ENCODE data around the gene SLC5A7. TPM values are rescaled to one million over a fixed set of nuclear protein-coding genes. Genes with fewer than 3 reads are reported as not detected.

Gene SLC5A7
- polyA plus RNA-seq (2012; ENCODE audit: missing spikeins): not detected

DNA sequence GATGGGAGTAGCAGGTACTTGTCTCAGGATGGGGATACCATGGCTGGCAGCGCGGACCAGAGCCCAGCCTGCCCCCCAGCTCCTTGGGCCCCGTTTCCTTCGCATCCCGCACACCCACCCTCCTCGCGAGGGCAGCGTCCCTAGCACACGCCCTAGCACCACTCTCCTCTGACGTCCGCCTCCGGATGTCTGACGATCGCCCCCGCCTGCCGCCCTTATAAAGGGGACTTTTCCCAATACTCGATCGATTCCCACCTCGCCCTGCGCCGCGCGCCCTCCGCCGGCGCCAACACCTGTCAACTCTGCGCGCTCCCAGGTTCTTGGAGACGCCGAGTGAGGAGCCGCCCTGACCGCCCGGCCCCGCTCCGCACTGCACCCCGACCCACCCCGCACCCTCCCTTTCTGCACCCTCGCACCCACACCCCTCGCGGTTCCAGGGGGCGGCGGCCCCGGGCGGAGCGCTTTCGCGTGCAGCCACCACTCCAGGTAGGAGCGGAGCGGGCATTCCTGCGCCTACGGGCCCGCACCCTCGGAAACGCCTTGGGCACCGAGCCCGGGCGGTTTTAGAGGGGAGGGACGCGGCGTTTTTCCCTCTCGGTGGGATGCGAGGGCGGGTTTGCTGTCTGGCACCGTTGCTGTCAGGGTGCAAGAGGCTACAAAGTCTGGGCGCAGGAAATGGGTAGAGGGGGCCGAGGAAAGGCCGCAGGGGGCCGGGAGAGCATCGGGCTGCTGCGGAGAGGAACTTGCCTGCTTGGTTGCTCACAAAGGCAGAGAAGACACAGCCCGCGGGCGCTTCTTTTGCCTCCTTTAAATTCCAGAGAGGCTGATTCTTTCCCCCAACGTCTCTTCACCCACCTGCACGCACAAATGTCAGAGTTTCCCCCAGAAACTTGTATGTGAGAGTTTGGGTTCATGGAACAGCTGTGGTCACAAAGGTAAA is at the start of gene SLC5A7:
Gene SLC5A7, plus strand, starts transcription at position 247 of the 940 bp plus-strand sequence. CDS start 1,632 bp downstream, outside the sequence.
- DNase-seq (ENCODE audit: insufficient read length): no peak
- TF ChIP-seq POLR2A (IDR thresholded peaks at IDR 0.05; ENCODE audit: low read depth, low read length) (no peak), POLR2AphosphoS5 (IDR thresholded peaks at IDR 0.05; ENCODE audit: low read depth, low read length) (no peak), TAF1 (IDR thresholded peaks at IDR 0.05; ENCODE audit: borderline replicate concordance, low read depth, low read length) (no peak)
- FAIRE-seq: no peak

GRCh38 chr2:107961395-107961794 is 24.9 kb upstream of the SLC5A7 start:
- DNase-seq (ENCODE audit: insufficient read length) (no peak), FAIRE-seq (no peak)
- no peak for TF ChIP-seq POLR2A (IDR thresholded peaks at IDR 0.05; ENCODE audit: low read depth, low read length)
- no peak for TF ChIP-seq POLR2AphosphoS5 (IDR thresholded peaks at IDR 0.05; ENCODE audit: low read depth, low read length)
- TF ChIP-seq TAF1 (IDR thresholded peaks at IDR 0.05; ENCODE audit: borderline replicate concordance, low read depth, low read length): no peak

DNA sequence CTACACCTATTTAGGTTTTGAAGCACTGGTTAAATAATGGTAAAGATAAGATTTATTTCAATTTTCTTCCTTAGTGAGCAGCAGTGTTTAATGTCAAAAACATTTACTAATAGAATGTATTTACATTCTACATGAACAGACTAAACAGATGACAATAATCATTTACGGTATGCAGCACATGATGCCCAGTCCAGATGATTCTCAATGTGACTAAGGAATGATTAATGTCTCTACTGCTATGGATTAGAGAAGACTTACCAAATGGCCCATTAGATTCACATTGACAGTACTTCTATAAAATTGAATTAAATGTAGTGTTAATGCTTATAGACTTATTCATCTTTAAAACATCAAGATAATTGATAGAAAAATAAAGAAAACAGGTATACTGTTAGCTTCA is 22.1 kb upstream of the SLC5A7 start:
- TF ChIP-seq TAF1 (IDR thresholded peaks at IDR 0.05; ENCODE audit: borderline replicate concordance, low read depth, low read length): no peak
- no peak for TF ChIP-seq POLR2AphosphoS5 (IDR thresholded peaks at IDR 0.05; ENCODE audit: low read depth, low read length)
- no peak for TF ChIP-seq POLR2A (IDR thresholded peaks at IDR 0.05; ENCODE audit: low read depth, low read length)
- FAIRE-seq: no peak

DNA sequence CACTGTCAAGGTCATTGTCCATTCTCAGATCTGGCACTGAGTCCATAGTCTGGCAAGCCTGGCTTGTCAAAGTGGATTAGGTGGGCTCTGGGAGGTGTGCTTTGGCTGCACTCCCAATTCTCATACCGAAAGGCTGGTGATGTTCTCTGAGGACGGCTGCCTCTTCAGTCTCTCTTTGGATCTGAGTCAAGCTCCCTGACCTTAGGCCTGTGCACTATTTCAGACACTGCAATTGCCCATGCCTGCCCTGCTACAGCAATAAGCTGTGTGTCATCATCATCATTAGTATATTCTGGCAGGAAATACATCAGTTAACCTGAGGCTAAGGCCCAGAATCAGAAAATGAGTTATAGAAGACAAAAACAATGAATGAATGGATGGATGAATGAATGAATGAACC is 1.6 kb upstream of the SLC5A7 start:
- DNase-seq (ENCODE audit: insufficient read length) (no peak), FAIRE-seq (no peak)
- TF ChIP-seq POLR2AphosphoS5 (IDR thresholded peaks at IDR 0.05; ENCODE audit: low read depth, low read length): no peak
- no peak for TF ChIP-seq TAF1 (IDR thresholded peaks at IDR 0.05; ENCODE audit: borderline replicate concordance, low read depth, low read length)
- TF ChIP-seq POLR2A (IDR thresholded peaks at IDR 0.05; ENCODE audit: low read depth, low read length): no peak

More for the DNA sequence above, 22.1 kb upstream of the SLC5A7 start:
- no peak for DNase-seq (ENCODE audit: insufficient read length)

DNA sequence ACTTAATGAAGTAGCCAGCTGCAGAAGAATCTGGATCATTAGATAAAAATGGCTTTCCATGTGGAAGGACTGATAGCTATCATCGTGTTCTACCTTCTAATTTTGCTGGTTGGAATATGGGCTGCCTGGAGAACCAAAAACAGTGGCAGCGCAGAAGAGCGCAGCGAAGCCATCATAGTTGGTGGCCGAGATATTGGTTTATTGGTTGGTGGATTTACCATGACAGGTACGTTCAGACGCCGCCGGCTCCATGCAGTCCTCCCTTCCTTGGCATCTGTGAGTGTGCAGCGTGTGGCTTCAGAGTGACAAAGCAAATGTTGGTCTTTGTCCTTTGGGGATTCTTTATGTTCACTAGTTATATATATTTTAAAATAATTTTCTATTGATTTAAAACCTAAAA is 1.8 kb downstream of the SLC5A7 start:
- TF ChIP-seq POLR2AphosphoS5 (IDR thresholded peaks at IDR 0.05; ENCODE audit: low read depth, low read length) (no peak), TAF1 (IDR thresholded peaks at IDR 0.05; ENCODE audit: borderline replicate concordance, low read depth, low read length) (no peak), POLR2A (IDR thresholded peaks at IDR 0.05; ENCODE audit: low read depth, low read length) (no peak)
- DNase-seq (ENCODE audit: insufficient read length) (no peak), FAIRE-seq (no peak)

- FAIRE-seq (no peak), DNase-seq (ENCODE audit: insufficient read length) (no peak)
- TF ChIP-seq POLR2AphosphoS5 (IDR thresholded peaks at IDR 0.05; ENCODE audit: low read depth, low read length) (no peak), TAF1 (IDR thresholded peaks at IDR 0.05; ENCODE audit: borderline replicate concordance, low read depth, low read length) (no peak), POLR2A (IDR thresholded peaks at IDR 0.05; ENCODE audit: low read depth, low read length) (no peak)
Observed at GRCh38 chr2:107989445-107989844, 3.1 kb downstream of the SLC5A7 start.

GRCh38 chr2:107990718-107991117 is 4.4 kb downstream of the SLC5A7 start:
- no peak for TF ChIP-seq TAF1 (IDR thresholded peaks at IDR 0.05; ENCODE audit: borderline replicate concordance, low read depth, low read length)
- TF ChIP-seq POLR2A (IDR thresholded peaks at IDR 0.05; ENCODE audit: low read depth, low read length): no peak
- no peak for TF ChIP-seq POLR2AphosphoS5 (IDR thresholded peaks at IDR 0.05; ENCODE audit: low read depth, low read length)
- FAIRE-seq (no peak), DNase-seq (ENCODE audit: insufficient read length) (no peak)

- DNase-seq (ENCODE audit: insufficient read length): no peak
- no peak for TF ChIP-seq TAF1 (IDR thresholded peaks at IDR 0.05; ENCODE audit: borderline replicate concordance, low read depth, low read length)
- no peak for TF ChIP-seq POLR2A (IDR thresholded peaks at IDR 0.05; ENCODE audit: low read depth, low read length)
- no peak for FAIRE-seq
Observed at GRCh38 chr2:107992069-107992468, 5.7 kb downstream of the SLC5A7 start.

- no peak for TF ChIP-seq POLR2A (IDR thresholded peaks at IDR 0.05; ENCODE audit: low read depth, low read length)
- no peak for TF ChIP-seq POLR2AphosphoS5 (IDR thresholded peaks at IDR 0.05; ENCODE audit: low read depth, low read length)
- TF ChIP-seq TAF1 (IDR thresholded peaks at IDR 0.05; ENCODE audit: borderline replicate concordance, low read depth, low read length): no peak
- DNase-seq (ENCODE audit: insufficient read length) (no peak), FAIRE-seq (no peak)
Observed at GRCh38 chr2:107999158-107999557, 12.8 kb downstream of the SLC5A7 start.

- no peak for DNase-seq (ENCODE audit: insufficient read length)
- TF ChIP-seq TAF1 (IDR thresholded peaks at IDR 0.05; ENCODE audit: borderline replicate concordance, low read depth, low read length): no peak
- no peak for TF ChIP-seq POLR2A (IDR thresholded peaks at IDR 0.05; ENCODE audit: low read depth, low read length)
- no peak for TF ChIP-seq POLR2AphosphoS5 (IDR thresholded peaks at IDR 0.05; ENCODE audit: low read depth, low read length)
- no peak for FAIRE-seq
Observed at GRCh38 chr2:108010912-108011591, 24.7 kb downstream of the SLC5A7 start.

DNA sequence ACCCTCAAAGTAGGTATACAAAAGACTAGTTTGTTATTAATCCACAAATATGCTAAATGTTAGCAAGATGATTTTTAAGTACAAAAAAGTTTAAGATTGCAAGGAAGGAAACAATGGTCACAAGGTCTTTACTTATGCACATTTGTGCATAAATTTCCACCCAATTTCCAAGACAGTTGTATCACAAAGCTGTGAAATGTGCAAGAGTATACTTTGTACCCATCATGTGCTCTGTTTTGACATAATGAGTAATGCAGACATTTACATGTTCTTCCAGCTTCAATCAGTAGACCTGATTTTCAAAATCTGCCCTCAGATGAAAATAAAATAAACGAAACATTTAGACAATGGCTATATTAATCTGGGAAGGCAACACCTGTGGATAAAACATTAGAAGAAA is 27.0 kb downstream of the SLC5A7 start:
- DNase-seq (ENCODE audit: insufficient read length) (no peak), FAIRE-seq (peak; percentile 38)
- TF ChIP-seq POLR2A (IDR thresholded peaks at IDR 0.05; ENCODE audit: low read depth, low read length) (no peak), POLR2AphosphoS5 (IDR thresholded peaks at IDR 0.05; ENCODE audit: low read depth, low read length) (no peak), TAF1 (IDR thresholded peaks at IDR 0.05; ENCODE audit: borderline replicate concordance, low read depth, low read length) (no peak)

Data from GM12892 (cell line).